HG02642 (cell line): ENCODE data around the gene INPP5D.
"Not testable (repeated sequence)": the region's sequence is repeated elsewhere in the genome, so short reads cannot be mapped to it uniquely, and the experiment has no call there.

Source experiments
- ATAC-seq: cut with Tn5 transposase; IDR thresholded peaks from one replicate; pipeline ENCODE4 v1.9.1; 2021; ENCODE audit warnings: mild to moderate bottlenecking; ENCODE audit not compliant: unreplicated experiment, poor library complexity

INPP5D gene

GRCh38 chr2:233197022-233197421 is 136.9 kb downstream of the INPP5D start:
- ATAC-seq: no peak

GRCh38 chr2:233198026-233198425 is 137.9 kb downstream of the INPP5D start:
- ATAC-seq: no peak

- no peak for ATAC-seq
These were observed 139.7 kb downstream of the INPP5D start for GRCh38 chr2:233199870-233200269.

GRCh38 chr2:233200790-233201189 is 140.6 kb downstream of the INPP5D start:
- ATAC-seq: not testable (repeated sequence)

GRCh38 chr2:233201258-233202013 is 141.3 kb downstream of the INPP5D start:
- no peak for ATAC-seq

GRCh38 chr2:233202531-233202944 is 142.4 kb downstream of the INPP5D start:
- no peak for ATAC-seq

- ATAC-seq: no peak
These were observed 142.9 kb downstream of the INPP5D start for GRCh38 chr2:233203060-233203459.

GRCh38 chr2:233204286-233204936 is 144.3 kb downstream of the INPP5D start:
- ATAC-seq: no peak

- no peak for ATAC-seq
These were observed 148.4 kb downstream of the INPP5D start for GRCh38 chr2:233208382-233209116.

- ATAC-seq: no peak
These were observed 149.0 kb downstream of the INPP5D start for GRCh38 chr2:233209117-233209532.

GRCh38 chr2:233209533-233210171 is 149.5 kb downstream of the INPP5D start:
- ATAC-seq: no peak

GRCh38 chr2:233210281-233210680 is 150.1 kb downstream of the INPP5D start:
- no peak for ATAC-seq

GRCh38 chr2:233210843-233211547 is 150.9 kb downstream of the INPP5D start:
- no peak for ATAC-seq

GRCh38 chr2:233211548-233211895 is 151.4 kb downstream of the INPP5D start:
- ATAC-seq: no peak

- ATAC-seq: no peak
These were observed 152.9 kb downstream of the INPP5D start for GRCh38 chr2:233213011-233213410.

- no peak for ATAC-seq
These were observed 153.8 kb downstream of the INPP5D start for GRCh38 chr2:233213975-233214374.

- ATAC-seq: no peak
These were observed 157.8 kb downstream of the INPP5D start for GRCh38 chr2:233217892-233218377.

- no peak for ATAC-seq
These were observed 158.7 kb downstream of the INPP5D start for GRCh38 chr2:233218836-233219235.

GRCh38 chr2:233219848-233220247 is 159.7 kb downstream of the INPP5D start:
- ATAC-seq: no peak
